PC-9 (cell line): ENCODE measurements around the gene SERINC2.

ENCODE experiments used
- CTCF ChIP-seq: fragments of 200-600 bp; sonication (generic); conservative IDR thresholded peaks from 2 replicates; pipeline ENCODE4 v1.6.1; 2017; ENCODE audit warnings: mixed run types, antibody characterized with exemption, mild to moderate bottlenecking, moderate library complexity
- EZH2 ChIP-seq: fragments of 200-600 bp; sonication (generic); IDR thresholded peaks from 2 replicates; pipeline ENCODE4 v1.8.0; 2017; ENCODE audit warnings: antibody characterized with exemption, low read depth

- TF ChIP-seq CTCF (no peak), EZH2 (no peak)
These were observed 13.0 kb upstream of the SERINC2 start for GRCh38 chr1:31399976-31400375.
